GM23338 (cell line): Measurements from ENCODE around the gene SLC2A5. TPM values are rescaled to one million over a fixed set of nuclear protein-coding genes. Genes with fewer than 3 reads are reported as not detected.

ENCODE experiments used
- ATAC-seq: fragments of 200-7000 bp; cut with Tn5 transposase; 3 replicates; pipeline ENCODE4 v1.9.1; 2020
- DNase-seq: peaks from one replicate; pipeline ENCODE4 v3.0.0-alpha.2; 2015; ENCODE audit warnings: low spot score
- H2AFZ ChIP-seq: fragments of 200-600 bp; sonication (generic); 2 replicates; pipeline ENCODE4 v1.8.0; 2016; ENCODE audit warnings: antibody characterized with exemption, mild to moderate bottlenecking, moderate library complexity
- H3F3A ChIP-seq: fragments of 200-600 bp; sonication (generic); replicated peaks from 2 replicates; pipeline ENCODE4 v1.8.0; 2017; ENCODE audit warnings: antibody characterized with exemption, mixed run types, low read depth
- H3K27ac ChIP-seq: fragments of 200-600 bp; sonication (generic); 2 replicates; pipeline ENCODE4 v1.6.1; 2016; ENCODE audit warnings: low read depth
- H3K27me3 ChIP-seq: fragments of 200-600 bp; sonication (generic); 2 replicates; pipeline ENCODE4 v1.8.0; 2016; ENCODE audit warnings: mild to moderate bottlenecking, mixed run types, moderate library complexity; ENCODE audit not compliant: insufficient read depth
- H3K36me3 ChIP-seq: fragments of 200-600 bp; sonication (generic); 2 replicates; pipeline ENCODE4 v1.8.0; 2016; ENCODE audit warnings: mild to moderate bottlenecking; ENCODE audit not compliant: insufficient read depth
- H3K4me1 ChIP-seq: fragments of 200-600 bp; sonication (generic); 2 replicates; pipeline ENCODE4 v1.8.0; 2016; ENCODE audit warnings: mild to moderate bottlenecking, moderate library complexity; ENCODE audit not compliant: insufficient read depth
- H3K4me2 ChIP-seq: fragments of 200-600 bp; sonication (generic); 2 replicates; pipeline ENCODE4 v1.7.1; 2017; ENCODE audit warnings: mixed run types
- H3K4me3 ChIP-seq: fragments of 200-600 bp; sonication (generic); 2 replicates; pipeline ENCODE4 v1.6.1; 2016; ENCODE audit warnings: mixed run types
- H3K79me2 ChIP-seq: fragments of 200-600 bp; sonication (generic); replicated peaks from 2 replicates; pipeline ENCODE4 v1.8.0; 2017; ENCODE audit warnings: mild to moderate bottlenecking; ENCODE audit not compliant: insufficient read depth
- H3K9me2 ChIP-seq: fragments of 200-600 bp; sonication (generic); 2 replicates; pipeline ENCODE4 v1.8.0; 2017; ENCODE audit not compliant: insufficient read depth
- H4K20me1 ChIP-seq: fragments of 200-600 bp; sonication (generic); replicated peaks from 2 replicates; pipeline ENCODE4 v1.8.0; 2017; ENCODE audit warnings: mild to moderate bottlenecking; ENCODE audit not compliant: insufficient read depth
- H3K27ac Mint-ChIP-seq: 2 replicates; pipeline ENCODE4 v1.8.0; 2020; ENCODE audit warnings: inconsistent platforms, mild to moderate bottlenecking, moderate library complexity, mixed read lengths
- H3K27me3 Mint-ChIP-seq: 3 replicates; pipeline ENCODE4 v1.8.0; 2022; ENCODE audit warnings: low read depth, mild to moderate bottlenecking, moderate library complexity, mixed read lengths, inconsistent platforms; ENCODE audit not compliant: insufficient read depth, poor library complexity
- H3K36me3 Mint-ChIP-seq: 3 replicates; pipeline ENCODE4 v1.8.0; 2021; ENCODE audit warnings: low read depth, mild to moderate bottlenecking, inconsistent platforms, moderate library complexity, mixed read lengths
- H3K4me1 Mint-ChIP-seq: 3 replicates; pipeline ENCODE4 v1.8.0; 2020; ENCODE audit warnings: mild to moderate bottlenecking, inconsistent platforms, mixed read lengths
- H3K4me3 Mint-ChIP-seq: 3 replicates; pipeline ENCODE4 v1.8.0; 2021; ENCODE audit warnings: moderate library complexity, mild to moderate bottlenecking, inconsistent platforms, mixed read lengths
- H3K9me3 Mint-ChIP-seq: 3 replicates; pipeline ENCODE4 v1.8.0; 2020; ENCODE audit warnings: moderate library complexity, mild to moderate bottlenecking, inconsistent platforms, mixed read lengths
- JUNB ChIP-seq: IDR thresholded peaks from one replicate; pipeline ENCODE4 v1.6.1; 2016; ENCODE audit warnings: antibody characterized with exemption; ENCODE audit not compliant: unreplicated experiment
- NANOG ChIP-seq: IDR thresholded peaks from 2 replicates; pipeline ENCODE4 v1.6.1; 2016; ENCODE audit warnings: antibody characterized with exemption, borderline replicate concordance
- ZNF114 ChIP-seq: fragments of 250-450 bp; sonication (Bioruptor Pico); IDR thresholded peaks from 2 replicates; pipeline ENCODE4 v1.5.0; 2020; ENCODE audit warnings: mild to moderate bottlenecking, moderate library complexity
- ZNF462 ChIP-seq: fragments of 250-450 bp; sonication (Bioruptor Pico); IDR thresholded peaks from 2 replicates; pipeline ENCODE4 v1.5.0; 2020; ENCODE audit warnings: mild to moderate bottlenecking, moderate library complexity
- polyA plus RNA-seq: library from polyadenylated mRNA; unstranded; fragments of >200 nt; fragmentation: Nextera tagmentation; extraction: Ambion mirVana; gene quantifications from 2 replicates; pipeline ENCODE4 v1.2.1, GENCODE V29; 2016
- total RNA-seq: library from RNA; depleted of rRNA; stranded (reverse); fragments of >200 nt; shearing (Covaris generic); gene quantifications from 2 replicates; pipeline ENCODE4 v1.2.3, GENCODE V29; 2014
- TF ChIP-seq, protein P1 (sequence below), 2 experiments: fragments of 200-600 bp in 1 of 2; sonication (generic) in 1 of 2; conservative IDR thresholded peaks; 2 replicates each; pipeline versions ENCODE4 v1.5.1 to v1.6.1; 2016 to 2017; ENCODE audit warnings: antibody characterized with exemption in 2 of 2, low read depth in 2 of 2, mild to moderate bottlenecking in 2 of 2, moderate library complexity in 1 of 2

SLC2A5 gene
- total and polyA plus RNA-seq, 2 experiments from 2014 or later, result 0.03 TPM; not detected in 1

DNA sequence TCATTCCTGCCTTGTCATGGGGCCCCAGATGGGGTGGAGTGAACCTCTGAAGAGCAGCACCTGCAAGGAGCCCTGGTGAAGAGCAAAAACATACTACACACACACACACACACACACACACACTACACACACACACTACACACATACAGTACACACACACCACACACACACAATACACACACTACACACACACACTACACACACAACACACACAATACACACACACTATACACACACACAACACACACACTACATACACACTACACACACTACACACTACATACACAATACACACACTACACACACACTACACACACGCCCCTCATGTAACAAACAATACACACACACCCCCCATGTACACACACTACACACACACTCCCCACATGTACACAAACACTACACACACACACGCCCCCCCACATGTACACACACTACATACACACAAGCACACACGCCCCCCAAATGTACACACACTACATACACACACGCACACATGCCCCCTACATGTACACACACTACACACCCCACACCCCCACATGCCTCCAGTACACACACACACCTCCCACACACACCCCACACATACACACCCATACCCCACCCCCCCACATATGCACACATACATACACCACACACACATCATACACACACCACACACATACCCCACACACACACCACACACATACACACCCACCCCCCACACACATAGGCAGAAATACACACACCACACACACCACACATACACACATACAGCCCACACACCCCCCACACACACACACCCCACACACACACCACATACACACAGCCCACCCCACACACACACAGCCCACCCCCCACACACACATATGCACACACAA is 9.3 kb downstream of the SLC2A5 start (continued):
- no peak for TF ChIP-seq ZNF462 (CRISPR knock-in tag)

DNA sequence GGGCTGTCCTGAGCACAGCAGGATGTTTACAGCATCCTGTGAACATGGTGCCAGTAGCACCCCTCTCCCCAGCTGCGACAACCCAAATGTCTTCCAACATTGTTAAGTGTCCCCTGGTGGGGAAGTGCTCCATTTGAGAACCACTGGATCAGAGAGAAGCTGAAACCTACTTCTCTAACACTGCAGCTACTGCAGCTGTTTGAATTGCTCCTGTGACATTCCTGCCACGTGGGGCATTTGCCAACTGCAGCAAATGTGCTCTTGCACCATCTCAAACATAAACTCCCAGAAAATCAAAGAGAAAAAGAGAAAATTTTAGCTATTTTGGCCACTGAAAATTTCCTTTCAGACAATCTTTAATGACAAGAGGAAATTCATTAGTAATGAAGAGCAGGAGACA is 11.0 kb downstream of the SLC2A5 start:
- no peak for DNase-seq
- no peaks in the 10 kb centered on the region for H3K36me3 Mint-ChIP-seq

More for the DNA sequence above, 11.0 kb downstream of the SLC2A5 start:
- Histone ChIP-seq H3K4me2 (no peak overlapping the region), H3F3A (no peaks in the 10 kb centered on the region), H3K79me2 (no peaks in the 10 kb centered on the region), H3K36me3 (no peaks in the 10 kb centered on the region), H4K20me1 (no peaks in the 10 kb centered on the region), H3K27me3 (no peaks in the 10 kb centered on the region), H2AFZ (peak overlapping the region; percentile 34; the same call in 1 of the 2 replicates), H3K4me3 (no peak overlapping the region), H3K27ac (no peak overlapping the region), H3K9me2 (no peaks in the 10 kb centered on the region), H3K4me1 (no peaks in the 10 kb centered on the region)
- peaks cover 4% of the 10 kb centered on the region for H3K27me3 Mint-ChIP-seq
- TF ChIP-seq, protein P1, sequence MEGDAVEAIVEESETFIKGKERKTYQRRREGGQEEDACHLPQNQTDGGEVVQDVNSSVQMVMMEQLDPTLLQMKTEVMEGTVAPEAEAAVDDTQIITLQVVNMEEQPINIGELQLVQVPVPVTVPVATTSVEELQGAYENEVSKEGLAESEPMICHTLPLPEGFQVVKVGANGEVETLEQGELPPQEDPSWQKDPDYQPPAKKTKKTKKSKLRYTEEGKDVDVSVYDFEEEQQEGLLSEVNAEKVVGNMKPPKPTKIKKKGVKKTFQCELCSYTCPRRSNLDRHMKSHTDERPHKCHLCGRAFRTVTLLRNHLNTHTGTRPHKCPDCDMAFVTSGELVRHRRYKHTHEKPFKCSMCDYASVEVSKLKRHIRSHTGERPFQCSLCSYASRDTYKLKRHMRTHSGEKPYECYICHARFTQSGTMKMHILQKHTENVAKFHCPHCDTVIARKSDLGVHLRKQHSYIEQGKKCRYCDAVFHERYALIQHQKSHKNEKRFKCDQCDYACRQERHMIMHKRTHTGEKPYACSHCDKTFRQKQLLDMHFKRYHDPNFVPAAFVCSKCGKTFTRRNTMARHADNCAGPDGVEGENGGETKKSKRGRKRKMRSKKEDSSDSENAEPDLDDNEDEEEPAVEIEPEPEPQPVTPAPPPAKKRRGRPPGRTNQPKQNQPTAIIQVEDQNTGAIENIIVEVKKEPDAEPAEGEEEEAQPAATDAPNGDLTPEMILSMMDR (conservative IDR thresholded peaks at IDR 0.05; ENCODE audit: low read depth in 2 of 2), result peak in 1 of 2 experiments; percentile 13; a peak in 1 of 4 replicates
- TF ChIP-seq ZNF114 (no peak), NANOG (no peak), JUNB (no peak)
- H3K9me3 Mint-ChIP-seq, result no peaks in the 10 kb centered on the region; the same call in 2 of the 3 replicates
- no peak for ATAC-seq
- no peak overlapping the region for H3K27ac Mint-ChIP-seq
- no peak overlapping the region for H3K4me3 Mint-ChIP-seq
- H3K4me1 Mint-ChIP-seq, result peaks cover 7% of the 10 kb centered on the region
